NCI-H128 (cell line): Measurements from ENCODE around the gene TNFAIP2.
"Not testable (repeated sequence)": the region's sequence is repeated elsewhere in the genome, so short reads cannot be mapped to it uniquely, and the experiment has no call there.

Experiments used
- DNase-seq: peaks from one replicate; lab custom pipeline; 2025; ENCODE audit not compliant: unreplicated experiment; lab: John Stamatoyannopoulos, UW

The TNFAIP2 gene

GRCh38 chr14:103105580-103106150, 17.6 kb upstream of the TNFAIP2 start:
- no peak for DNase-seq

- no peak for DNase-seq
Observed at GRCh38 chr14:103107455-103107854, 15.8 kb upstream of the TNFAIP2 start.

- DNase-seq: no peak
Observed at GRCh38 chr14:103107941-103108748, 15.1 kb upstream of the TNFAIP2 start.

- DNase-seq: no peak
Observed at GRCh38 chr14:103108749-103109207, 14.5 kb upstream of the TNFAIP2 start.

GRCh38 chr14:103109535-103110441, 13.5 kb upstream of the TNFAIP2 start:
- no peak for DNase-seq

- peak; percentile 58 for DNase-seq
Observed at GRCh38 chr14:103110681-103111231, 12.5 kb upstream of the TNFAIP2 start.

DNA sequence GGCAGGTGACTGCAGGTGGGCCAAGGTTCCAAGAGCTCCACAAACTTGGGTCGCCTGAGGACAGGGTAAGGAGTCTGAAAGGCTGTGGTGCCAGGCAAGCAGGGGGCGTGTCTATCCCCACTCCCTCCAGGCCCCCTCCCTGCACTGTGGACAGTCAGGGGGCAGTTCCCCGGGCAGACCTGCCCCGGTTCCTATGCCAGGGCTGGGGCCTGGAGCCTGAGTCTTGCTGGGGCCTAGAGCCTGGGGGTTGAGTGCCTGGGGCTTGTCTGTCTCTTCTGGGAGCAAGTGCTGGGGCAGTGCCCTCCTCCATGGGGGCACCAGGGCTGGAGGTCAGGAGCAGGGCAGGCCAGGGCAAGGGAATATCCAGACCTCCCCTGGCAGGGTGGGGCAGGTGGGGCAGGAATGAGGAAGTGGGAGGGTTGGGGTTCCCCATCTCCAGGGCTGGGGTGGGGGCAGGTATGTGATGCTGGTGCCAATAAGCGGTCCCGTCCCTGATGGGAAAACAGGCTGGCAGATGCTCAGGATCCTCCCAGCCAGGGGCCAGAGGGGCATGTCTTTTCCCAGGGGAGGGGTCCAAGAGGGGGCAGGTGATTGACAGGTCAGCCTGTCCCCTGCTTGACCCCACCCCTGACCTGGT, 11.9 kb upstream of the TNFAIP2 start:
- DNase-seq: no peak

DNA sequence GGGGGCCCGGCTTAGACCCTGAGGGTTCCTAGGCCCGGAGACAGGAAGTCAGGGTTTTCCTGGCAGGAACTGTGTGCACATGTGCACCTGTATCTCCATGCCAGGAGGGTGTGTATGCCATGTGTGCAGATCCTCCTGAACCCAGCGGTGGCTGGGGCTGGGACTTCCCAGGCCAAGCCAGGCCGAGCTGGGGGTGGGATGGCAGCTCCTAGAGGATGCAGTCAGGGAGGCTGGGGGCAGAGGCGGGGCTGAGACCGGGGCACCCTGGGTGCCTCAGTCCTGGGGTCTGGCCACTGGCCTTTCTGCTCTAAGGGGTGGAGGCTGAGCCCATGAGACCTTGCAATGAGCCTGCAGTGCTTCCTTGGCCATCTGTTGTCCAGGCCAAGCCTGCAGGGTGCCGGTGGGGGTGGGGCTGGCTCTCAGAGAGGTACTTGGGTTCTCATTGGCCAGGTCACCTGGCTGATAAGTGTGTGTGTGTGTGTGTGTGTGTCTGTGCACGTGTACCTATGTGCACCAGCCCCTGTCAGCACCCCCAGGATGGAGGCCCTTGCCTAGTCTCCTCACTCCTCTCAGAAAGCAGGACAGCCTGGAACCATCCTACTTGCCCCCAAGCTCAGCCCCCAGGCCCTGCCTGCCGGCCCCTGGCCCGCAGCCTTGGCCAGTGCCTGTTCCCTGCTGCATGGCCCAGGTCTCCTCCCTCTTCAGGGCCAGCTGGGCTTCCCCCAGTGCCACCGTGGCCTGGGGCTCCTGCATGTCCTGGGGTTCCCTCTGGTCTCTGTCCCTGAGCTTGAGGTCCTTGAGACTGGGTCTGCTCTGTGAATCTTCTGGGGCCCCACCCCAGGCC, 10.6 kb upstream of the TNFAIP2 start:
- no peak for DNase-seq

GRCh38 chr14:103113303-103113702, 10.0 kb upstream of the TNFAIP2 start:
- no peak for DNase-seq

GRCh38 chr14:103113774-103114173, 9.5 kb upstream of the TNFAIP2 start:
- DNase-seq: no peak

GRCh38 chr14:103115086-103115679, 8.1 kb upstream of the TNFAIP2 start:
- DNase-seq: not testable (repeated sequence)

GRCh38 chr14:103115845-103116572, 7.3 kb upstream of the TNFAIP2 start:
- DNase-seq: no peak

DNA sequence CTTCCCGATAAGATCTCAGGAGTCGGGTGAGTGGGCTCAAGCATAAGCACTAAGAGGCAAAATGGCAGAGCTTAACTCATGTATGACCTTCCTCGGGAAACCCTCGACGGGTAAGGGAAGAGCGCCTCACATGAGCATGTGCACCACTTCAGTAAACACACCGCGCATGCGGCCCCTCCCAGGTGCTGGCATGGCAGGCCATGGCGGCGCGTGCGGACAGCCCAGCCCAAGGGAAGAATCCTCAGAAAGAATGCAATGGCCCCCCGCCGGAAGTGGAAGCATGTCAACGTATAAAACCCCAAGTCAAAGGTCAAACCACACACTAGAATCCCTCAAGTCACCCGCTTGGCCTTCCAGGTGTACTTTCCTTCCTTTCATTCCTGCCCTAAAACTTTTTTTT, 6.6 kb upstream of the TNFAIP2 start:
- no peak for DNase-seq

- DNase-seq: not testable (repeated sequence)
Observed at GRCh38 chr14:103117499-103117898, 5.8 kb upstream of the TNFAIP2 start.

- DNase-seq: no peak
Observed at GRCh38 chr14:103118018-103118662, 5.1 kb upstream of the TNFAIP2 start.

DNA sequence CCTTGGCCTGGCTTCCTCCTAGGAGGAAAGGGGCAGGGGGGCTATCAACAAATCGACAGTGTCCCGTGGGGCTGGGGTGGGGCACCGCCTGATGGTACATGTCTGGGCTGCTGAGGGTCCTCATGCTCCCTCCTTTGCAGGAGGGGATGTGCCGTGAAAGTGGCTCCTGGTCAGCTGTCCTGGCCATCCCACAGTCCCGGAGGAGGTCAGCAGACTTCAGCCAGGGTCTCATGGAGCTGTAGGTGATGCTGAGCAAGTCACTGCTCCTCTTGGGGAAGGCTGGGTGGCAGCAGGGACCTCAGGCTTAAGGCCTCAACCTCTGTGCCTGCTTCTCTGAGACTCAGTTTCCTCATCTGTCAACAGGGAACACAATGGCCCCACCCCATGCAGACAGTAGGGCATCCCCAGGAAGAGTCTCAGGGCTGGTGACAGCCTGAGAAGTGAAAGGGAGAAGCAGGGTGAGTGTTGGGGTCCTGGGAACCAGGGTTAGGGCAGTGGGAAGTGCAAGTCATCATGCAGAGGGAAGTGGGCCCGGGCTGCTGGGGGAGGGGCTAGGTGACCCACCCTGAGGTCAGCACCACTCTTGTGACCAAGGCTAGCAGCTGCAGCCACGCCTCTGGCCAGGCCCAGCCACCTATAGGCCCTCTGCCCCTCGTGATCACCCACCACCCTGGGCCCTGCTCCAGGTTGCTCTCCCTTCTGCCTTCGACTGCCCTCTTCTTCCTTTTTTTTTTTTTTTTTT, 4.4 kb upstream of the TNFAIP2 start:
- no peak for DNase-seq

GRCh38 chr14:103119527-103119926, 3.7 kb upstream of the TNFAIP2 start:
- not testable (repeated sequence) for DNase-seq
